HG02973 (cell line): ENCODE data around the gene GPC6.
A peak's percentile ranks its signal among the peaks of the same experiment; 100 is the strongest.

Experiments
- ATAC-seq: cut with Tn5 transposase; IDR thresholded peaks from one replicate; pipeline ENCODE4 v1.9.1; 2021; ENCODE audit warnings: moderate library complexity; ENCODE audit not compliant: unreplicated experiment

Gene GPC6

GRCh38 chr13:94227255-94227879 lies 1000.8 kb downstream of the GPC6 start:
- ATAC-seq: no peak

- ATAC-seq: no peak
Measured at GRCh38 chr13:94228763-94229162, 1002.2 kb downstream of the GPC6 start.

- ATAC-seq: no peak
Measured at GRCh38 chr13:94232161-94232950, 1005.7 kb downstream of the GPC6 start.

GRCh38 chr13:94232956-94233355 lies 1006.3 kb downstream of the GPC6 start:
- ATAC-seq: no peak

- no peak for ATAC-seq
Measured at GRCh38 chr13:94233401-94233800, 1006.8 kb downstream of the GPC6 start.

GRCh38 chr13:94233837-94234236 lies 1007.2 kb downstream of the GPC6 start:
- ATAC-seq: no peak

GRCh38 chr13:94234738-94235137 lies 1008.1 kb downstream of the GPC6 start:
- no peak for ATAC-seq

GRCh38 chr13:94236132-94236531 lies 1009.5 kb downstream of the GPC6 start:
- no peak for ATAC-seq

- no peak for ATAC-seq
Measured at GRCh38 chr13:94236872-94237271, 1010.3 kb downstream of the GPC6 start.

GRCh38 chr13:94239135-94239534 lies 1012.5 kb downstream of the GPC6 start:
- peak; percentile 55 for ATAC-seq

GRCh38 chr13:94242554-94242953 lies 1015.9 kb downstream of the GPC6 start:
- no peak for ATAC-seq

GRCh38 chr13:94243551-94243950 lies 1016.9 kb downstream of the GPC6 start:
- no peak for ATAC-seq

- no peak for ATAC-seq
Measured at GRCh38 chr13:94246495-94246894, 1019.9 kb downstream of the GPC6 start.

- no peak for ATAC-seq
Measured at GRCh38 chr13:94247890-94248289, 1021.3 kb downstream of the GPC6 start.

GRCh38 chr13:94248454-94249228 lies 1022.0 kb downstream of the GPC6 start:
- no peak for ATAC-seq

GRCh38 chr13:94249512-94249911 lies 1022.9 kb downstream of the GPC6 start:
- no peak for ATAC-seq

- ATAC-seq: no peak
Measured at GRCh38 chr13:94251831-94252608, 1025.4 kb downstream of the GPC6 start.

GRCh38 chr13:94254737-94255136 lies 1028.1 kb downstream of the GPC6 start:
- ATAC-seq: no peak

GRCh38 chr13:94256721-94257120 lies 1030.1 kb downstream of the GPC6 start:
- ATAC-seq: no peak

GRCh38 chr13:94259984-94260383 lies 1033.4 kb downstream of the GPC6 start:
- no peak for ATAC-seq

GRCh38 chr13:94261163-94261562 lies 1034.6 kb downstream of the GPC6 start:
- ATAC-seq: no peak
